Fibroblast of skin of left quadriceps (primary cell): ENCODE measurements around the gene SLC17A9.

Source experiments
- DNase-seq, 2 experiments: peaks; one replicate each; pipeline ENCODE4 v3.0.0-alpha.2; 2013; ENCODE audit warnings: low read depth in 2 of 2

Gene SLC17A9

GRCh38 chr20:62982124-62983075 is 29.9 kb downstream of the SLC17A9 start:
- no peak for DNase-seq

GRCh38 chr20:62983210-62983609 is 30.7 kb downstream of the SLC17A9 start:
- no peak for DNase-seq

GRCh38 chr20:62984666-62985443 is 32.3 kb downstream of the SLC17A9 start:
- DNase-seq, result no peak

GRCh38 chr20:62985444-62985778 is 32.9 kb downstream of the SLC17A9 start:
- no peak for DNase-seq

GRCh38 chr20:62986257-62986800 is 33.8 kb downstream of the SLC17A9 start:
- no peak for DNase-seq

GRCh38 chr20:62987114-62987513 is 34.6 kb downstream of the SLC17A9 start:
- no peak for DNase-seq

GRCh38 chr20:62989201-62989601 is 36.7 kb downstream of the SLC17A9 start:
- DNase-seq, result no peak

GRCh38 chr20:62990306-62990825 is 37.9 kb downstream of the SLC17A9 start:
- no peak for DNase-seq

- DNase-seq, result no peak
These were observed 38.8 kb downstream of the SLC17A9 start for GRCh38 chr20:62991196-62991807.

GRCh38 chr20:62991863-62992262 is 39.4 kb downstream of the SLC17A9 start:
- no peak for DNase-seq

GRCh38 chr20:62993856-62994494 is 41.5 kb downstream of the SLC17A9 start:
- no peak for DNase-seq

- DNase-seq, result no peak
These were observed 42.4 kb downstream of the SLC17A9 start for GRCh38 chr20:62994869-62995281.

- DNase-seq, result no peak
These were observed 43.0 kb downstream of the SLC17A9 start for GRCh38 chr20:62995481-62995880.

GRCh38 chr20:62995898-62996595 is 43.5 kb downstream of the SLC17A9 start:
- DNase-seq, result no peak

- no peak for DNase-seq
These were observed 44.1 kb downstream of the SLC17A9 start for GRCh38 chr20:62996596-62996982.

- DNase-seq, result no peak
These were observed 45.0 kb downstream of the SLC17A9 start for GRCh38 chr20:62997417-62998035.

- no peak for DNase-seq
These were observed 45.9 kb downstream of the SLC17A9 start for GRCh38 chr20:62998449-62998848.

GRCh38 chr20:62999580-62999979 is 47.1 kb downstream of the SLC17A9 start:
- DNase-seq, result no peak

- DNase-seq, result no peak
These were observed 47.5 kb downstream of the SLC17A9 start for GRCh38 chr20:63000036-63000435.

- no peak for DNase-seq
These were observed 48.4 kb downstream of the SLC17A9 start for GRCh38 chr20:63000958-63001357.
